ENCODE data around the gene PHKA1.

The PHKA1 gene

DNA sequence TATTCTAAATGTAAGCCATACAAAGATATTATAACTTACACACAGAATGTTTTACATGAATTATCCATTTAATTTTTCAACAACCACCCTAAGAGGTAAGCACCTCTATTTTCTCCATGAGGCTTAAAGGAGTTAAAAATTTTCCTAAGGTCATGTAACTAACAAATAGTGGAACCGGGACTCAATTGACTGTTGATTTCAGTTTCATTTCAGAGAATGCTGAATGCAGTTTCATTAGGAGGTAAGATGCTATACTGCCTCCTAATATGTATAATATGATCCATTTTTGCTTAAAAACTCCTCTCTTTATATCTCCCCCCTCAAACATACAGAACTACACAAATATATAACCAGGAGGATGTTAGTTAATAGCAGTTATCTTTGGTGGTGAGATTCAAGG, 29.1 kb downstream of the PHKA1 start:
- no peak for TF ChIP-seq FOXM1 (IDR thresholded peaks at IDR 0.05; ENCODE audit: borderline replicate concordance, low read depth)
- no peak for TF ChIP-seq YY1 (IDR thresholded peaks at IDR 0.05; ENCODE audit: low read depth)
- TF ChIP-seq TAF1 (IDR thresholded peaks at IDR 0.05; ENCODE audit: low read depth) = no peak
- TF ChIP-seq, protein P1, sequence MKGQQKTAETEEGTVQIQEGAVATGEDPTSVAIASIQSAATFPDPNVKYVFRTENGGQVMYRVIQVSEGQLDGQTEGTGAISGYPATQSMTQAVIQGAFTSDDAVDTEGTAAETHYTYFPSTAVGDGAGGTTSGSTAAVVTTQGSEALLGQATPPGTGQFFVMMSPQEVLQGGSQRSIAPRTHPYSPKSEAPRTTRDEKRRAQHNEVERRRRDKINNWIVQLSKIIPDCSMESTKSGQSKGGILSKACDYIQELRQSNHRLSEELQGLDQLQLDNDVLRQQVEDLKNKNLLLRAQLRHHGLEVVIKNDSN (IDR thresholded peaks at IDR 0.05) = no peak
- TF ChIP-seq CREB1 (IDR thresholded peaks at IDR 0.05; ENCODE audit: low read depth) = no peak
- TF ChIP-seq TCF12 (IDR thresholded peaks at IDR 0.05; ENCODE audit: low read depth) = no peak
- no peak for TF ChIP-seq RAD21 (IDR thresholded peaks at IDR 0.05; ENCODE audit: low read depth)
- no peak for TF ChIP-seq EGR1 (IDR thresholded peaks at IDR 0.05)
- no peak for TF ChIP-seq TEAD4 (IDR thresholded peaks at IDR 0.05)
- no peak for TF ChIP-seq EP300 (IDR thresholded peaks at IDR 0.05; ENCODE audit: borderline replicate concordance)
- TF ChIP-seq, protein P2, sequence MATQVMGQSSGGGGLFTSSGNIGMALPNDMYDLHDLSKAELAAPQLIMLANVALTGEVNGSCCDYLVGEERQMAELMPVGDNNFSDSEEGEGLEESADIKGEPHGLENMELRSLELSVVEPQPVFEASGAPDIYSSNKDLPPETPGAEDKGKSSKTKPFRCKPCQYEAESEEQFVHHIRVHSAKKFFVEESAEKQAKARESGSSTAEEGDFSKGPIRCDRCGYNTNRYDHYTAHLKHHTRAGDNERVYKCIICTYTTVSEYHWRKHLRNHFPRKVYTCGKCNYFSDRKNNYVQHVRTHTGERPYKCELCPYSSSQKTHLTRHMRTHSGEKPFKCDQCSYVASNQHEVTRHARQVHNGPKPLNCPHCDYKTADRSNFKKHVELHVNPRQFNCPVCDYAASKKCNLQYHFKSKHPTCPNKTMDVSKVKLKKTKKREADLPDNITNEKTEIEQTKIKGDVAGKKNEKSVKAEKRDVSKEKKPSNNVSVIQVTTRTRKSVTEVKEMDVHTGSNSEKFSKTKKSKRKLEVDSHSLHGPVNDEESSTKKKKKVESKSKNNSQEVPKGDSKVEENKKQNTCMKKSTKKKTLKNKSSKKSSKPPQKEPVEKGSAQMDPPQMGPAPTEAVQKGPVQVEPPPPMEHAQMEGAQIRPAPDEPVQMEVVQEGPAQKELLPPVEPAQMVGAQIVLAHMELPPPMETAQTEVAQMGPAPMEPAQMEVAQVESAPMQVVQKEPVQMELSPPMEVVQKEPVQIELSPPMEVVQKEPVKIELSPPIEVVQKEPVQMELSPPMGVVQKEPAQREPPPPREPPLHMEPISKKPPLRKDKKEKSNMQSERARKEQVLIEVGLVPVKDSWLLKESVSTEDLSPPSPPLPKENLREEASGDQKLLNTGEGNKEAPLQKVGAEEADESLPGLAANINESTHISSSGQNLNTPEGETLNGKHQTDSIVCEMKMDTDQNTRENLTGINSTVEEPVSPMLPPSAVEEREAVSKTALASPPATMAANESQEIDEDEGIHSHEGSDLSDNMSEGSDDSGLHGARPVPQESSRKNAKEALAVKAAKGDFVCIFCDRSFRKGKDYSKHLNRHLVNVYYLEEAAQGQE (IDR thresholded peaks at IDR 0.05; ENCODE audit: low read depth) = no peak
- TF ChIP-seq, protein P3, sequence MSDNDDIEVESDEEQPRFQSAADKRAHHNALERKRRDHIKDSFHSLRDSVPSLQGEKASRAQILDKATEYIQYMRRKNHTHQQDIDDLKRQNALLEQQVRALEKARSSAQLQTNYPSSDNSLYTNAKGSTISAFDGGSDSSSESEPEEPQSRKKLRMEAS (IDR thresholded peaks at IDR 0.05) = no peak
- no peak for TF ChIP-seq ZBTB7A (IDR thresholded peaks at IDR 0.05; ENCODE audit: low read depth)
- TF ChIP-seq NFIC (IDR thresholded peaks at IDR 0.05) = no peak
- no peak for TF ChIP-seq CEBPB (IDR thresholded peaks at IDR 0.05)

DNA sequence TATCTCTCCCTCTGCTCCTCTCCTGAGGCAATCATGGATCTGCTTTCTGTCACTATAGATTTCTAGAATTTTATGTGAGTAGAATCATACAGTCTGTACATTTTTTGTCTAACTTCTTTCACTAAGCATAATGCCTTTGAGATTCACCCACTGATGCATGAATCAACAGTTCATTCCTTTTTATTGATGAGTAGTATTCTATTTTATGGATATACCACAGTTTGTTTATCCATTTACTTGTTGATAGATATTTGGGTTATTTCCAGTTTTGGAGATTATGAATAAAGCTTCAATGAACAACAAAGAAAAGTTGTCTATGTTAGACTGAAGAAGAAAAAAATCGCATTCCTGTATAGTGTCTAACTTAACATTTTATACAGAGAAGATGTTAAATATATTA, 30.5 kb downstream of the PHKA1 start:
- TF ChIP-seq, protein P2 (IDR thresholded peaks at IDR 0.05; ENCODE audit: low read depth) = no peak
- TF ChIP-seq, protein P3 (IDR thresholded peaks at IDR 0.05) = no peak
- TF ChIP-seq YY1 (IDR thresholded peaks at IDR 0.05; ENCODE audit: low read depth) (no peak), CEBPB (IDR thresholded peaks at IDR 0.05) (no peak), EP300 (IDR thresholded peaks at IDR 0.05; ENCODE audit: borderline replicate concordance) (no peak), TAF1 (IDR thresholded peaks at IDR 0.05; ENCODE audit: low read depth) (no peak), FOXM1 (IDR thresholded peaks at IDR 0.05; ENCODE audit: borderline replicate concordance, low read depth) (no peak), EGR1 (IDR thresholded peaks at IDR 0.05) (no peak), TCF12 (IDR thresholded peaks at IDR 0.05; ENCODE audit: low read depth) (no peak), TEAD4 (IDR thresholded peaks at IDR 0.05) (no peak), ZBTB7A (IDR thresholded peaks at IDR 0.05; ENCODE audit: low read depth) (no peak), CREB1 (IDR thresholded peaks at IDR 0.05; ENCODE audit: low read depth) (no peak), NFIC (IDR thresholded peaks at IDR 0.05) (no peak), RAD21 (IDR thresholded peaks at IDR 0.05; ENCODE audit: low read depth) (no peak)
- TF ChIP-seq, protein P1 (IDR thresholded peaks at IDR 0.05) = no peak

DNA sequence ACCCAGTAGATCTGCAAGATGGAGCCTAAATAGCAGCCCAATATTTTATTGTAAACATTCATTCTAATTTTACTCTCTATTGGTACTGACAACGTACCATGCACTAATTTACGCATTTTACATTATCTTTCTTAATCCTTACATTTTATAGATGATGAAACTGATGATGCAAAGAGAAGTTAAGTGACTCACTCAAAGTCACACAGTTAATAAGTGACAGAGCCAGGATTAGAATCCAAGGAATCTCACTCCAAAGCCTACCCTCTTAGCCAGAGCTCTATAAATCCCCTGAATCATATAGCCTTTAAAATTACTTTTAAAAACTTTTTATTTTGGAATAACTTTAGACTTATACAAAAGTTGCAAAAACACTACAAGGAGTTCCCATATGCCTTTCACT, 37.6 kb downstream of the PHKA1 start:
- TF ChIP-seq ZBTB7A (IDR thresholded peaks at IDR 0.05; ENCODE audit: low read depth) (no peak), TCF12 (IDR thresholded peaks at IDR 0.05; ENCODE audit: low read depth) (no peak), FOXM1 (IDR thresholded peaks at IDR 0.05; ENCODE audit: borderline replicate concordance, low read depth) (no peak), CREB1 (IDR thresholded peaks at IDR 0.05; ENCODE audit: low read depth) (no peak)
- TF ChIP-seq, protein P2 (IDR thresholded peaks at IDR 0.05; ENCODE audit: low read depth) = no peak

DNA sequence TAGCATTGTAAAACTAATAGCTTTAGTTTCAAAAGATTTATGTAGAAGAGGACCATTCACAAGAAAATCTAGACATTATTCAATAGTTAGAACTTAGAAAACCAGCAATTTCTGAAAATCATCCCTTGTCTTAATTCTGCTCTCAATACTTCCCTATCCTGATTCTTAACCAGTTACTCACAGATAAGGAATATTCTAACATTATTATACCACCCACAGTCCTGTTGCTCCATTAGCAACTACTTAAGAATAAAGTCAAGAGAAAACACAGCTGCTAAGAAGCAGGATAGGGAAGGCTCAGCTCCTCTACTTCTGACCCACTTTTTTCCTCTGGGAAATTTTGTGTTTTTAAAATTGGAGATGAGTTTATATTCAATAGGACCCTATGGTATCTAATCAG, 47.7 kb downstream of the PHKA1 start:
- TF ChIP-seq RAD21 (IDR thresholded peaks at IDR 0.05; ENCODE audit: low read depth) = no peak
- no peak for TF ChIP-seq ZBTB7A (IDR thresholded peaks at IDR 0.05; ENCODE audit: low read depth)
- TF ChIP-seq EGR1 (IDR thresholded peaks at IDR 0.05) = no peak
- TF ChIP-seq, protein P3 (IDR thresholded peaks at IDR 0.05) = no peak
- TF ChIP-seq CEBPB (IDR thresholded peaks at IDR 0.05) = no peak
- TF ChIP-seq CREB1 (IDR thresholded peaks at IDR 0.05; ENCODE audit: low read depth) = no peak
- no peak for TF ChIP-seq EP300 (IDR thresholded peaks at IDR 0.05; ENCODE audit: borderline replicate concordance)
- TF ChIP-seq, protein P1 (IDR thresholded peaks at IDR 0.05) = no peak
- no peak for TF ChIP-seq TEAD4 (IDR thresholded peaks at IDR 0.05)
- no peak for TF ChIP-seq YY1 (IDR thresholded peaks at IDR 0.05; ENCODE audit: low read depth)
- TF ChIP-seq, protein P2 (IDR thresholded peaks at IDR 0.05; ENCODE audit: low read depth) = no peak

All from Ishikawa (cell line).